ENCODE data around the gene LILRA6. TPM values are rescaled to one million over a fixed set of nuclear protein-coding genes. Genes with fewer than 3 reads are reported as not detected.
"Not testable (repeated sequence)": the region's sequence is repeated elsewhere in the genome, so short reads cannot be mapped to it uniquely, and the experiment has no call there.

The LILRA6 gene
- polyA plus RNA-seq (2012; ENCODE audit: missing spikeins), result 4.2 TPM

DNA sequence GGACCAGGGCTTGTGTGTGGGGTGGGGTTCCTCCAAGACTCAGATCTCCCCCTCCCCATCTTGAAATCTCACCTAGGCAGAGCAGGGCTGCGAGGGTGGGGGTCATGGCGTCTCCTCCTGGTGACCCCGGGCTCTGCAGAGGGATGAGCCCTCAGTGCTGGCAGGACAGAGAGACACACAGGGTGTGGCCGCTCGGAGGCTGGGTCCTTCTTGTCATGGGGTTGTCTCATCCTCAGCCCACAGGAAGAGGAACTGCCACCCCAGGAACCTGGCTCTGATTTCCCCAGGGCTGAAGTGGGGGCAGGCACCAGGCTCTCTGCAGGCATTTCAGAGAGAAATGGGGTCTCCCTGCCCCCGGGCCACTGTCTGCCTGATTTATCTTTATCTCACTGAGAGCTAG, at the start of gene LILRA6:
LILRA6 (minus strand) TSS at position 145 of the 400 bp plus-strand sequence.
- FAIRE-seq; DNase-seq (ENCODE audit: insufficient read length): not testable (repeated sequence)

DNA sequence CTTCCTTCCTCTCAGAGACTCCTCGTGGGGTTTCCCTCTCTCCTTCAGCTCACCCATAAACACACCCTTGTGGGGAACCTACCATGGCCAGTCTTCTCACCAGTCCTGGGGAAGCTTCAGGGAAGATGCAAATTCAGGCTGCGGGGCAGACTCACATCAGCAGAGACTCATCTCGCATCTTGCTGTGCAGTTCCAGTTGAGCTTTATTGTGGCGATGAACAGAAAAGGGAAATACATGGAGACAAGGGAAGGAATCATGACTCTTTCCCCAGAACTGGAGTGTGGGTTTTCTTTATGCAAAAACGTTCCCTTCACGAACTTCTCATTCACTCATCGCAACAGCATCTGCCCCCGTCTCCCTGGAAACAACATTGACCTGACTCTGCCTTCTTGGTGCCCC, 46.6 kb upstream of the LILRA6 start:
- peak; percentile 90 for FAIRE-seq
- DNase-seq (ENCODE audit: insufficient read length), result not testable (repeated sequence)

DNA sequence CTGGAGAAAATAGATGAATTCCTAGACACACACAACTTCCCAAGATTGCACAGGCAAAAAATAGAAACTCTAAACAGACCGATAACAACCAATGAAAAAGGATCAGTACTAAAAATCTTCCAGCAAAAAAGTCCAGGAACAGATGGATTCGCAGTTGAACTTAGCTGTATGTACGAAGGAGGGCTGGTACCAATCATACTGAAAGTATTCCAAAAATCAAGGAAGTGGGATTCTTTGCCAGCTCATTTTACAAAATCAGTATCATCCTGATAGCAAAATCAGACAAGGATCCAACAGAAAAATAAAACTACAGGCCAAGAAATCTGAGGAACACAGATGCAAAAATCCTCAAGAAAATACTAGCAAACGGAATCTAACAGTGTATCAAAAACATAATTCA, 44.9 kb upstream of the LILRA6 start:
- no peak for FAIRE-seq
- no peak for TF ChIP-seq TAF1 (IDR thresholded peaks at IDR 0.05; ENCODE audit: borderline replicate concordance, low read depth, low read length)
- no peak for TF ChIP-seq POLR2AphosphoS5 (IDR thresholded peaks at IDR 0.05; ENCODE audit: low read depth, low read length)
- no peak for DNase-seq (ENCODE audit: insufficient read length)

DNA sequence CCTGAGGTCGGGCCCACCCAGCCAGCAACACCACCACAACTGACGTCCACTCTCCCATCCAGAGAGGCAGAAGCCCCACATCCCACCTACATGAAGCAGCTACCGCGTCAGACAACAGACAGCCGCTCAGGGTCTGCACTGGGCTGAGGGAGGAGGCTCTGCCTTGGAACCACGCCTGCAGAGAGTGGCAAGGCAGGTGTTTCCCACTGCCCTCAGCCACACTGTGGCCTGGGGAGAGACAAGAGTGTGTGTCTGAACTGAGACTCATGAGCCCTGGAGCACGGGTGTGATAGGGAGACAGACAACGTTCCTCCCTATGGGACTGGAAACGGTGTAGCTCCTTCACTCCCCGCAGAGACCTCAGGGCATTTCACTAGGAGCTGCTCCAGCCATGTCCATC, 43.7 kb upstream of the LILRA6 start:
- peak; percentile 83 for FAIRE-seq

DNA sequence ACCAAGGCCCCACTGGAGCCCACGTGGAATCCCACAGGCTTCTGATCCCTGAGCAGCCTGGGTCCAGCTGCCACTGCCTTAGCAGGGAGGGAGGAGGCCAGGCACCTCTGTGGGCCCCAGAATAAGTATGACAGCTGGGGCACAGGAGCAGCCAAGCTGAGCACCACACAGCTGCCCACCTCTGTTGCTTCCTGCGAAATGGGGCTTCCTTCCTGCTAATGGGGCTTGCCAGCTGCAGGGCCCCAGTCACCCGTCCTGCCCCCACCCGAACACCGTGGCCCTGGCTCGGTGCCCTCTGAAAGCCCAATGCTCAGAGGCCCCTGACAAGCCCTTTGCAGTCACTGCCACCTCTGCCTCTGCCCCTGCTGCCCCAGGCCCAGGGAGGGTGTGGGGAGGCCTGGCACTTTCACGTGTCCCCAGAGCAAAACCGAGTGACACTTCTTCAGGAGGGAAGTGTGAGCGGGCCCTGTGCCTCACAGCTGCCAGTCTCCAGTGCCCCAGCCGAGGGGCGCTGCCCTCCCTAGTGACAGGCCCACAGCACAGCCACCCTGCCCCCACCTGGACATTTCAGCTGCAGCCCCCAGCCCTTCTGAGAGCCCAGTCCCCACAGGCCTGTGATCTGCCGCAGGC, 43.0 kb upstream of the LILRA6 start:
- peak; percentile 70 for FAIRE-seq
- DNase-seq (ENCODE audit: insufficient read length), result not testable (repeated sequence)

More for the DNA sequence above, 43.7 kb upstream of the LILRA6 start:
- DNase-seq (ENCODE audit: insufficient read length), result not testable (repeated sequence)

DNA sequence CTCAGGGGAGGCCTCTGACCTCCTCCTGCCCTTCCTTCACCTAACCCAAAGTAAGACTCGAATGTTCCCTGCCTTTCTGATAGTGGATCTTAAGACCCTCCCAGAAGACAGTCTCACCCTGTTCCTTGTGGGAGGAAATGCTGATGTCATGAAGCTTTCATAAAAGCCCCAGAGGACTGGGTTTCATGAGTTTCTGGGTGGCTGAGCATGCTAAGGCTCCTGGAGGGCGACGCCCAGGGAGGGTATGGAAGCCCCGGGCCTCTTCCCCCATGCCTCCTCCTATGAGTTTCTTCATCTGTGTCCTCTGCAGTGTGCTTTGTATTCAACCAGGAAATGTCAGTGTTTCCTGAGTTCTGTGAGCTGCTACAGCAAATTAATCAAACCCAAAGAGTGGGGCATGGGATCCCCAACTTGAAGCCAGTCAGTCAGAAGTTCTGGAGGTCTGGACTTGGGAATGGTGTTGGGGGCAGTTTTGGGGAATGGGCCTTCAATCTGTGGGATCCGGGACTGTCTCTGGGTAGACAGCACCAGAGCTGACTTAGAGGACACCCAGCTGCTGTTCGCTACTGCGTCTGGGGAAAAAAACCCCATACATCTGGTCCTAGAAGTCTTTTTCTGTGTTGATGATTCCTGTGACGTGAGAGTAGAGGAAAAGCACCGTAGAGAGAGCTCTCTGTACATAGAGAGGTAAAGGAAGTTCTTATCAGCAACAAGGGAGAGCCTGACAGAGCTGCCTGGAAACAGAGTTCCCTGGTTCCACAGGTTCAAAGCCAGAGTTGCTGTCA, 40.3 kb upstream of the LILRA6 start:
- TF ChIP-seq POLR2AphosphoS5 (IDR thresholded peaks at IDR 0.05; ENCODE audit: low read depth, low read length) (no peak), POLR2A (IDR thresholded peaks at IDR 0.05; ENCODE audit: low read depth, low read length) (no peak), TAF1 (IDR thresholded peaks at IDR 0.05; ENCODE audit: borderline replicate concordance, low read depth, low read length) (no peak)
- FAIRE-seq (no peak), DNase-seq (ENCODE audit: insufficient read length) (no peak)

DNA sequence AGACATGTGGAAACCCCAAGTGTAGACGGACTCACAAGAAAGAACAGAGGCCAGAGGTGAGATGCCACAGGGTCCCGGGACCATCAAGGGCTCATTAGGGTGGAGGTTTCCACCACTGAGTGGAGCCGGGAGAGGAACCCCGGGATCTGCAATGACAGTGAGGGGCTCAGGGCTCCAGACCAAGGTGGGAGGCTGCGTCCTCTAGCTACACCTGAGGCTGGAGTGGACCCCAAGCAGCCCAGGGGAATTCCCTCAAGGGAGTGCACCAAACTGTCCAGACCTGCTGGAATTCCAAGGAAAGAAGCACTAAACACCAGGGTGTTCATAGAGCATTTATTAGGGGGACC, 39.1 kb upstream of the LILRA6 start:
- DNase-seq (ENCODE audit: insufficient read length); FAIRE-seq: not testable (repeated sequence)

DNA sequence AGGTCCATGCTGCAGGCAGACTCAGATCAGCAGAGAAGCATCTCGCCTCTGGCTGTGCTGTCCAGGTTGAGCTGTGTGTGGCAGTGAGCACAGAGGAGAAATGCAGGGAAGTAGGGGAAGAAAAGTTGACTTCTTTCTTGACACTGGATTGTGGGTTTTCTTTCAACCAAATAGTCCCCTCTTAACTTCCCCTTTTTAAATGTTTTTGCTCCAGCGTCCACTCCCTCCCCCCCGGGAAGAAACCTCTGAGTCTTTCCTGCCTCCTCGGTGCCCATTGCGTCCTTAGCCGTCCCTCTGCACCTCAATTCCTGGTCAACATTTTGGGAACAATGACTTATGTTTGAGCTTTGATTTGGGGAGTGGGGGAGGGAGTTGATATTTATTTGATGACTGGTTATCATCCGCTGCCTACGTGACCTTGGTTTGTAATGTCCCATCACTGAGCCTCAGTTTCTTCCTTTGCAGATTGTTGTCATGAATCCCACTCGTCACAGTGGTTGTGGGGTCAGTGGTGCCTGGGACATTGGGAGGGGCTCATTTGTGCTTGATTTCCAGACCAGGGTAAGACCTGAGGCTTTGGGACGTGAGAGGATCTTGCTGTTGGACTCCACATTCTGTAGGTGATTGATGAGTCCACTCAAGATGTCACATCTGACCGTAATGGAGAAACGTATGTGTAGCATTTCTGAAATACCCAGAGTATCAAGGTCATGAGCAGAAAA, 38.6 kb upstream of the LILRA6 start, which contains the start of gene LILRB2:
LILRB2 (minus strand) TSS at position 104 of the 722 bp plus-strand sequence. CDS start 614 bp downstream, outside the sequence.
- DNase-seq (ENCODE audit: insufficient read length) (no peak), FAIRE-seq (no peak)
- no peak for TF ChIP-seq TAF1 (IDR thresholded peaks at IDR 0.05; ENCODE audit: borderline replicate concordance, low read depth, low read length)
- TF ChIP-seq POLR2AphosphoS5 (IDR thresholded peaks at IDR 0.05; ENCODE audit: low read depth, low read length), result no peak
- TF ChIP-seq POLR2A (IDR thresholded peaks at IDR 0.05; ENCODE audit: low read depth, low read length), result no peak

DNA sequence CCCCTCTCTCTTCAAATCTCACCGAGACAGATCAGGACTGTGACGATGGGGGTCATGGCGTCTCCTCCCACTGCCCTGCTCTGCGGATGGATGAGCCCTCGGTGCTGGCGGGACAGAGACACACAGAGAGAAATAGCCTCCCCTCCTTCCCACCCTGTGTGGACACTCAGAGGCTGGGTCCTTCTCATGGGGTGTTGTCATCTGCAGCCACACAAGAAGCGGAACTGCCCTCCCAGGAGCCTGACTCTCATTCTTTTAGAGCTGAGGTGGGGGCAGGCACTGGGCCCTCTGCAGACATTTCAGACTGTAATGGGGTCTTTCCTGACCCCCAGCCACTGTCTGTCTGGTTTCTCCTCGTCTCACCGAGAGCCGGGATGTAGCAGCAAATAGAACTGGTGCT, 37.9 kb upstream of the LILRA6 start:
- DNase-seq (ENCODE audit: insufficient read length); FAIRE-seq: not testable (repeated sequence)

DNA sequence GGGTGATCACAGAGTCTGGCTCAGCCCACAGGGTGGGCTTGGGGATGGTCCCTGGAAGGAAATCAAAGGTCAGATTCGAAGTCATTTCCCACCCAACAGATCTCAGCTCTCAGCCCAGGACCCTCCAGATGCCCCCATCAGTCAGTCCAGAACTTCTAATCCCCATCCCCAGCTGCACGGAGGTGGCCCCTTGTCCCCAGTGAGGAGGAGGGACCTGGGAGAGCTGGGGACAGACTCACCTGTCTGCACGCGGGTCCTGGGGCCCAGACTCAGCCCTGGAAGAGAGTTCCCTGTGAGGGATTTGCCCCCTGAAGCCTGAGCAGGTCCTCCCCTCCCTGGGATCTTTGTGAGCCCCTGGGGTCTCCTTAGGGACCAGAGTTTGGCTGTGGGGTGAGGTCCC, 37.4 kb upstream of the LILRA6 start:
- not testable (repeated sequence) for DNase-seq (ENCODE audit: insufficient read length); FAIRE-seq

DNA sequence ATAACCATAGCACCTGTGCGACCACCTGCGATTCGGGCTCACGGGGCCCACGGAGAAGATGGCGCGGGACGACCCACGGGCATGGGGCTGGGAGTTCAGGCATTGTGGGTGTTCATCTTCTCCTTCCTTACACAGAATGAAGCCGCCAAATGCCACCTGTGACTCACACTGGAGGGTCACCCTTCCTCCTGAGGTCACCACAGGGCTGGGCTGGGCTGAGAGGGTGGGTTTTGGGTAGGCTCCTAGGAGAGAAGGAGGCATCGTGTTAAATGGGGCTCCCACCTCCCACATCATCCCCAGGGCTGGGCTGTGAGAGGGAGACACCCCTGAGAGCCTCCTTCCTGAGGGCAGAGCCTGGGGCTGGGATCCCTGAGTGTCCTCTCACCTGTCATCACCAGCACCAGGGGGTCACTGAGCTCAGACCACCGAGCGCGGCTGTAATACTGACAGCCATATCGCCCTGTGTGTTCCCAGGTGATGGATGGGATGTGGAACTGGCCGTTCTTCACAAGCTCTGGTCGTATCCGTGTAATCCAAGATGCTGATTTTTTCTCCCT, 36.9 kb upstream of the LILRA6 start:
- TF ChIP-seq POLR2A (IDR thresholded peaks at IDR 0.05; ENCODE audit: low read depth, low read length) (no peak), TAF1 (IDR thresholded peaks at IDR 0.05; ENCODE audit: borderline replicate concordance, low read depth, low read length) (no peak), POLR2AphosphoS5 (IDR thresholded peaks at IDR 0.05; ENCODE audit: low read depth, low read length) (no peak)
- FAIRE-seq (no peak), DNase-seq (ENCODE audit: insufficient read length) (no peak)

DNA sequence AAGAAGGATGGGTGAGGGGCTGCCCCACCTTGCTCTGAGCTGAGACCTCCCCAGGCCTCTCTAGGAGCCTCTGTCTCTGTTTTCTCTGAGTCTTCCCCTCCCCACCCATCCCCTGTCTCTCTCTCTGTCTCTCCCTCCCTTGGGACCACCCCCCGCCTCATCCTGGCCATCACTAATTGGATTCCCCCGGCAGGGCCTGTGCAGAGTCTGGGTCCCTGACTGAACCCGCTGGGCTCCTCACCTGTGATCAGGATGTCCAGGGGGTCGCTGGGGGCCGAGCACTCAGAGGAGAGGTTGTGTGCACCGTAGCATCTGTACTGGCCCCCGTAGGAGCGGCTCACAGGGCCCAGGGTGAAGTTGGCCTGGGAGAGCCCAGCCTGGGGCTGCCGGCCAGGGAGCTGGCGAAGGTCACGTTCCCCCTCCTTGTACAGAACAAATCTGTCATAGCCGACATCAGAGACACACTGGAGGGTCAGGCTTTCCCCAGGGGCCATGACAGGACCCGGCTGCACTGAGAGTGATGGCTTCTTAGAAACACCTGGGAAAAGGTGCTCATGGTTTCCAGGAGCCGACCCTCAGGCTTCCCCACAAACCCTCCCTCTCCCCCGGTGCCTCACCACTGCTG, 36.1 kb upstream of the LILRA6 start:
- FAIRE-seq; DNase-seq (ENCODE audit: insufficient read length): not testable (repeated sequence)

DNA sequence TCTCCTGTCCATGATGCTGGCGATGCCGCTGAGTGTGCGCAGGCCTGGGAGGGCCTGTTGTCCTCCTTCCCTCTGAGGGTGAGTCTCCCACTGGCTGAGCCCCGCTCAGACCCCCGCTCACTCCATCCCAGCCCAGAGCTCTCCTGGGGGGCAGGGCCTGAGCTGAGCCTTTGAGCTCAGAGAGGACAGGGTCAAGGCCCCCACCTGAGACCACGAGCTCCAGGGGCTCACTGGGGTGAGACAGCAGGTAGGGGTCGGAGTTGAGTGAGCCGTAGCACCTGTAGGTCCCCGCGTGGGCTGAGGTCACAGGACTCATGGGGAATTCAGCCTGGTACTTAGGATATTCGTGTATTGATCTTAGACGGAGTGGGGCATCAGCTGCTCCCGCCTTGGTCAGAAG, 35.5 kb upstream of the LILRA6 start:
- not testable (repeated sequence) for DNase-seq (ENCODE audit: insufficient read length); FAIRE-seq

DNA sequence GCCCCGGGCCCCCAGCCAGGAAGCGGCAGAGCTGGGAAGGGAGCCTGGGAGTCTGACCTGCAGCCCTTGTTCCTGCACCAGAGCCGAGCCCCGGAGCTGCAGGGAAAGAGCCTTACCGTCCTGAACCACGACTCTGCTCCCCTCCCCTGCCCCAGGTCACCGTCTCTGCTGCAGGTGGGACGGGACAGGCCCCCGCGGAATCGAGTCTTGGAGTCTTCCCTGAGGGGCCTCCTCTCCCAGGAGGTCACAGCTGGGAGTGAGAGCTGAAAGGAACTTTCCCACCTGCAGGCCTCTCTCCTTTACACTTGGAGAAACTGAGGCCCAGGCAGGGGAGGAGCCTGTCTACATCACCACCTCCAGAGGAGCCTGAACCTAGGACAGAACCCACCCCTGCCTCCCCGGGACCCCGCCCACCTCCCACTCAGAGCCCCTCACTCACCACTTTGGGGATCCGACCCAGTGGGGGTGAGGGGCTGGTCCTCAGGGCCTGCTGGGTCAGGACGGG, 34.6 kb upstream of the LILRA6 start:
- FAIRE-seq; DNase-seq (ENCODE audit: insufficient read length): not testable (repeated sequence)

Data from GM12892 (cell line).